Ascending aorta (tissue), 2 donors: ENCODE results near the gene COMMD6. TPM values are rescaled to one million over a fixed set of nuclear protein-coding genes. Genes with fewer than 3 reads are reported as not detected.

Experiments used
- DNase-seq, 2 donors: peaks; one replicate each; pipeline ENCODE4 v3.0.0-alpha.2; 2019; ENCODE audit warnings: low spot score in 2 of 2
- H3K27ac ChIP-seq, 2 donors: fragments of 200-600 bp; sonication (generic); one replicate each; pipeline ENCODE4 v1.5.1; 2016 to 2017; ENCODE audit warnings: mild to moderate bottlenecking in 1 of 2
- H3K27me3 ChIP-seq: fragments of 200-600 bp; sonication (generic); one replicate; pipeline ENCODE4 v1.5.1; 2017
- H3K36me3 ChIP-seq, 2 donors: fragments of 200-600 bp; sonication (generic); one replicate each; pipeline ENCODE4 v1.5.1; 2016
- H3K4me1 ChIP-seq, 2 donors: fragments of 200-600 bp; sonication (generic); one replicate each; pipeline ENCODE4 v1.5.1; 2016 to 2017; ENCODE audit warnings: mild to moderate bottlenecking in 1 of 2
- H3K4me3 ChIP-seq, 2 donors: fragments of 200-600 bp; sonication (generic); one replicate each; pipeline ENCODE4 v1.5.1; 2016 to 2017; ENCODE audit warnings: mild to moderate bottlenecking in 1 of 2
- H3K9me3 ChIP-seq, 2 donors: fragments of 200-600 bp; sonication (generic); one replicate each; pipeline ENCODE4 v1.5.1; 2016
- CTCF ChIP-seq, 3 experiments: fragments of 200-600 bp in 2 of 3; fragments of 450-650 bp in 1 of 3; sonication (generic) in 2 of 3; IDR thresholded peaks; one replicate each; pipeline ENCODE4 v1.5.1; 2016 to 2019; ENCODE audit warnings: antibody characterized with exemption in 3 of 3, mild to moderate bottlenecking in 1 of 3, moderate library complexity in 1 of 3
- intact Hi-C: fragments of 100-400 bp; cut with DNase I; formaldehyde crosslinking; loops from one replicate; pipeline ENCODE4 v1.15.1; 2023
- total RNA-seq: library from RNA; depleted of rRNA; stranded (reverse); fragments of >200 nt; gene quantifications from one replicate; pipeline ENCODE4 v1.1.0, GENCODE V29; 2016

COMMD6 gene
- total RNA-seq: 36.2 TPM

GRCh38 chr13:75537401-75538365 is at the start of gene COMMD6:
Gene COMMD6 (minus strand): TSS chr13:75537841. CDS start chr13:75537805, 36 bp downstream.
- intact Hi-C loops: loop anchor here (1.0 to 2.0 kb wide), 2 partner anchors 12 to 55 kb away; partner anchors contain the start of genes TBC1D4 and UCHL3
- Histone ChIP-seq H3K4me1 (peaks cover 6% of the 10 kb centered on the region in 2 donors), H3K9me3 (no peaks in the 10 kb centered on the region), H3K4me3 (peak within 1 kb of the TSS; percentile 88 to 99), H3K36me3 (peaks cover 7 to 20% of the 10 kb centered on the region in 2 donors), H3K27ac (peak within 1 kb of the TSS; percentile 79 to 85), H3K27me3 (no peaks in the 10 kb centered on the region)
- peak in 1 of 2 donors; percentile 87 for DNase-seq
- peak; percentile 45 to 61 (median 58) for TF ChIP-seq CTCF (IDR thresholded peaks at IDR 0.05)

DNA sequence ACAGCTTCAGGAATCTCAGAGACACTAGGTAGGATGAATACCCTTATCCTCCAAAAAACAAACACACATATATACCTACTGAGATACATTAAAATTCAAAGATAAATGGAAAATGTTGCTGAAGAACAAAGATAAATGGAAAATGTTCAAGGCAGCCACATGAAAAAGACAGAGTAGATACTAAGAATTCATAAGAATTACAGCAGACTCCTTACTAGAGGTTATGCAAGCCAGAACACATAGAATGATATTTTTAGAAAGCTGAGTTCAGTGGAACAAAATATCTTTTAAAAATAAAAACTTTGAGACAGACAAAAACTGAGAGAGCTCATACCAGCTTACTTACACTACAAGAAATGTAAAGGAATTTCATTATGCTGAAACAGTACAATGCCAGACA is 47.5 kb upstream of the COMMD6 start:
- H3K27me3 ChIP-seq: no peaks in the 10 kb centered on the region
- no peak for DNase-seq
- intact Hi-C loops: no loop called here
- peaks cover 0 to 3% of the 10 kb centered on the region in 2 donors for H3K36me3 ChIP-seq
- TF ChIP-seq CTCF (IDR thresholded peaks at IDR 0.05): no peak
- H3K4me1 ChIP-seq: no peaks in the 10 kb centered on the region
- peaks cover 0 to 15% of the 10 kb centered on the region in 2 donors for H3K9me3 ChIP-seq
- no peak overlapping the region for H3K27ac ChIP-seq
- no peak overlapping the region for H3K4me3 ChIP-seq

GRCh38 chr13:75583091-75583490 is 45.5 kb upstream of the COMMD6 start:
- H3K9me3 ChIP-seq: peaks cover 0 to 15% of the 10 kb centered on the region in 2 donors
- intact Hi-C loops: no loop called here
- no peak overlapping the region for H3K4me3 ChIP-seq

GRCh38 chr13:75581874-75582640 is 44.4 kb upstream of the COMMD6 start:
- no peak for TF ChIP-seq CTCF (IDR thresholded peaks at IDR 0.05)
- no peak overlapping the region for H3K4me3 ChIP-seq
- no peaks in the 10 kb centered on the region for H3K27me3 ChIP-seq
- H3K27ac ChIP-seq: no peak overlapping the region
- H3K9me3 ChIP-seq: peaks cover 0 to 15% of the 10 kb centered on the region in 2 donors
- no peaks in the 10 kb centered on the region for H3K4me1 ChIP-seq
- intact Hi-C loops: no loop called here
- no peak for DNase-seq
- H3K36me3 ChIP-seq: no peaks in the 10 kb centered on the region

More at GRCh38 chr13:75583091-75583490, 45.5 kb upstream of the COMMD6 start:
- TF ChIP-seq CTCF (IDR thresholded peaks at IDR 0.05): no peak
- Histone ChIP-seq H3K36me3 (no peaks in the 10 kb centered on the region), H3K27ac (no peak overlapping the region), H3K27me3 (no peaks in the 10 kb centered on the region), H3K4me1 (no peaks in the 10 kb centered on the region)
- DNase-seq: no peak

- intact Hi-C loops: no loop called here
- TF ChIP-seq CTCF (IDR thresholded peaks at IDR 0.05): no peak
- DNase-seq: no peak
- Histone ChIP-seq H3K36me3 (peaks cover 0 to 11% of the 10 kb centered on the region in 2 donors), H3K9me3 (peaks cover 0 to 9% of the 10 kb centered on the region in 2 donors), H3K27me3 (no peaks in the 10 kb centered on the region), H3K4me1 (no peaks in the 10 kb centered on the region), H3K4me3 (no peak overlapping the region), H3K27ac (no peak overlapping the region)
Observed at GRCh38 chr13:75579529-75579928, 41.9 kb upstream of the COMMD6 start.
